NOMO-1 (cell line): Measurements from ENCODE around the gene C1QB.
"Not testable (repeated sequence)": the region's sequence is repeated elsewhere in the genome, so short reads cannot be mapped to it uniquely, and the experiment has no call there.

Experiments
- DNase-seq, 2 experiments: peaks; one replicate each; lab custom pipeline; 2025; ENCODE audit not compliant: unreplicated experiment in 2 of 2; lab: John Stamatoyannopoulos, UW

C1QB gene

GRCh38 chr1:22661880-22662279 lies 8.8 kb downstream of the C1QB start:
- no peak for DNase-seq

GRCh38 chr1:22662318-22662717 lies 9.3 kb downstream of the C1QB start:
- DNase-seq = no peak

GRCh38 chr1:22662986-22663408 lies 10.0 kb downstream of the C1QB start:
- DNase-seq = no peak

GRCh38 chr1:22665752-22666151 lies 12.7 kb downstream of the C1QB start:
- DNase-seq = no peak

- DNase-seq = no peak
Observed at GRCh38 chr1:22666412-22666811, 13.4 kb downstream of the C1QB start.

GRCh38 chr1:22668840-22669239 lies 15.8 kb downstream of the C1QB start:
- DNase-seq = not testable (repeated sequence)

- DNase-seq = no peak
Observed at GRCh38 chr1:22670352-22670975, 17.4 kb downstream of the C1QB start.

GRCh38 chr1:22671999-22672398 lies 19.0 kb downstream of the C1QB start:
- DNase-seq = no peak

- DNase-seq = peak in 1 of 2 experiments; percentile 41
Observed at GRCh38 chr1:22673486-22674409, 20.7 kb downstream of the C1QB start.

GRCh38 chr1:22674410-22674749 lies 21.3 kb downstream of the C1QB start:
- DNase-seq = no peak

GRCh38 chr1:22676151-22676550 lies 23.1 kb downstream of the C1QB start:
- not testable (repeated sequence) for DNase-seq

- DNase-seq = no peak
Observed at GRCh38 chr1:22676916-22677583, 24.0 kb downstream of the C1QB start.

- DNase-seq = no peak
Observed at GRCh38 chr1:22677931-22678896, 25.2 kb downstream of the C1QB start.

GRCh38 chr1:22680726-22681125 lies 27.7 kb downstream of the C1QB start:
- no peak for DNase-seq

- DNase-seq = no peak
Observed at GRCh38 chr1:22681556-22682276, 28.7 kb downstream of the C1QB start.

- no peak for DNase-seq
Observed at GRCh38 chr1:22683547-22683946, 30.5 kb downstream of the C1QB start.

GRCh38 chr1:22685591-22686059 lies 32.6 kb downstream of the C1QB start:
- DNase-seq = no peak

GRCh38 chr1:22687191-22687590 lies 34.2 kb downstream of the C1QB start:
- DNase-seq = no peak

- DNase-seq = no peak
Observed at GRCh38 chr1:22688466-22688865, 35.4 kb downstream of the C1QB start.

- no peak for DNase-seq
Observed at GRCh38 chr1:22689505-22689904, 36.5 kb downstream of the C1QB start.
